Activated CD4-positive, alpha-beta T cell treated with anti-CD3 and anti-CD28 coated beads, Interleukin-2, amount 10 ng/mL, durations not matched to agents 7 days and 5 days (primary cell): Measurements from ENCODE around the gene HOXA9. TPM values are rescaled to one million over a fixed set of nuclear protein-coding genes. Genes with fewer than 3 reads are reported as not detected.
A peak's percentile ranks its signal among the peaks of the same experiment; 100 is the strongest.

Experiments
- CTCF ChIA-PET: fragments of 350-600 bp; sonication (Branson Sonifier 250); formaldehyde crosslinking; loops from one replicate; lab custom pipeline; 2021; ENCODE audit warnings: antibody characterized with exemption; lab: Charles Lee
- POLR2A ChIA-PET: fragments of 350-600 bp; sonication (Branson Sonifier 250); formaldehyde crosslinking; loops from one replicate; lab custom pipeline; 2021; ENCODE audit warnings: antibody characterized with exemption; lab: Charles Lee
- DNase-seq: peaks from one replicate; pipeline ENCODE4 v3.0.0-alpha.2; 2020
- H3K27ac Mint-ChIP-seq: one replicate; pipeline ENCODE4 v1.8.0; 2021; ENCODE audit warnings: mild to moderate bottlenecking, moderate library complexity, mixed read lengths
- H3K27me3 Mint-ChIP-seq: one replicate; pipeline ENCODE4 v1.8.0; 2021; ENCODE audit warnings: mixed read lengths
- H3K36me3 Mint-ChIP-seq: one replicate; pipeline ENCODE4 v1.8.0; 2021; ENCODE audit warnings: low read depth, mixed read lengths
- H3K4me1 Mint-ChIP-seq: one replicate; pipeline ENCODE4 v1.8.0; 2021; ENCODE audit warnings: mixed read lengths
- H3K4me3 Mint-ChIP-seq: one replicate; pipeline ENCODE4 v1.8.0; 2021; ENCODE audit warnings: mild to moderate bottlenecking, moderate library complexity, mixed read lengths
- H3K9me3 Mint-ChIP-seq: one replicate; pipeline ENCODE4 v1.8.0; 2021; ENCODE audit warnings: mixed read lengths
- total RNA-seq, 2 experiments: library from RNA; stranded (reverse); gene quantifications; one replicate each; pipeline ENCODE4 v1.2.3, GENCODE V29; 2021

Gene HOXA9
- total RNA-seq, 2 experiments from 2014 or later: not detected

DNA sequence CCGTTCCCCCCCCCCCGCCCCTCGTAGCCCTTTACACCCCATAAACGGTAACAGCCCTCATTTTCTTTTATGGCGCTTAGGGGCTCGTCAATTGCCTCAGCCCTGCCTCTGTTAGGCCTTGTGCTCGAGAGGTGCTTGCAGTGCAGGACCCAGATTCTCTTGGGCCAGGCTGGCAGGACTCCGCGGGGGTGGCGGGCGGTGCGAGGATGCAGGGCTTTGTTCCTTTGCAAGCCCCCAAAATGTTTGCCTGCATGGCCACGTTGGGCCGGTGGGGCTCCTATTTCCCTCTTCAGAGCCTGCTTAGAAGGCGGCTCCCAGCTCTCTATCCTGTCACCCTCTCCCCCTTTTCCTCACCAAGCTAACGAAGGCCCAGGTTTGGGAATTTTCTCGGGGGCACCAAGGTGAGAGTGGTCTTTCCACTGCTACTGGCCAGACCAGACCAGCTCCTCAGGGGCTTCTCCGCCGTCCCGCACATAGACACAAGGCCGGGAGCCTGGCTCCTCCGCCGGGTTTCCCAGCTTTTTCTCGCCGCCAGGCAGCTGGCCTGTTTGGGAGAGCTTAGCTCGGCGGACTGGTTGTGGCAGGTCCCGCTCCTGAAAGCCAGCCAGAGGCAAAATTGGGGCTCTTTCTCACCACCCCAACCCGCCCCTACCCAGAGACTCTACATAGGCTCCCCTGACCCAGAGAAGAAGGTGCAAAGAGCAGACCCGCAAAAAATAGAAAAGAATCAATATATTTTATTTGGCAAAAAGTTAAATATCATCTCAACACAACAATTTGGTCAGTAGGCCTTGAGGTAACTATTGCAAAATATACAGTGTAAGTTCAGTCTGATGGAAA, 3.4 kb downstream of the HOXA9 start:
- CTCF ChIA-PET: interaction anchor here (1.0 to 2.0 kb wide), 11 partner anchors 10 to 1307 kb away, joined by 3 to 11 read pairs (median 4); partner anchors contain the start of genes HOXA13 and HOXA3
- Mint-ChIP-seq H3K27me3 (peaks cover 82% of the 10 kb centered on the region), H3K36me3 (peaks cover 2% of the 10 kb centered on the region), H3K4me3 (no peak overlapping the region), H3K4me1 (peaks cover 12% of the 10 kb centered on the region), H3K27ac (no peak overlapping the region), H3K9me3 (no peaks in the 10 kb centered on the region)
- POLR2A ChIA-PET: no interaction called here
- no peak for DNase-seq

DNA sequence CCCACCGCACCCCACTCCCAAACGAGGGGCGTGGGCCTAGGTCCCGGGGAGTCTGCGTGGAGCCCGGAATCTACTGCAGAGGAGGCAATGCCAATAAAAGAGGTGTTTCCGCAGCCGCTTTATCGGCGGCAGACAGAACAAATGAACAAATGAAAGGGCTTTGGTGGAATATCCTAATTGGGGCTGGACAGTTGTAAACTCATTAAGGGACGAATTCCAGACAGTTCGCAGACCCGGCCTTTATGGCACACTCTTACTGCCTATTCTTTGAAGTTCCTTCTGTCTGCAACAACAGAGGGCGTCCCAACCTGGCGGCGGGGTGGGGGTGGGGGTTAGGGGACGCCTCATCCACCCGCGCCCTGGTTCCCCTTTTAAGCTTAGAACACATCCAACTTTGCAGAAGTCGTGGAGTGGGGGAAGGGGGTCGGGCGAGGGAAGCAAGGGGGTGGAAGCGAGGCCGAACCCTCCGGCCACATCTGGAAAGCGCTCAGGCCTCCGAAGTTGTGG, 4.1 kb downstream of the HOXA9 start:
- peaks cover 2% of the 10 kb centered on the region for H3K36me3 Mint-ChIP-seq
- peaks cover 12% of the 10 kb centered on the region for H3K4me1 Mint-ChIP-seq
- DNase-seq: no peak
- H3K27me3 Mint-ChIP-seq: peaks cover 82% of the 10 kb centered on the region
- no peak overlapping the region for H3K27ac Mint-ChIP-seq
- no peaks in the 10 kb centered on the region for H3K9me3 Mint-ChIP-seq
- POLR2A ChIA-PET: no interaction called here
- peak overlapping the region; percentile 51 for H3K4me3 Mint-ChIP-seq
- CTCF ChIA-PET: interaction anchor here (0.6 to 2.0 kb wide), 32 partner anchors 10 to 1306 kb away, joined by 3 to 15 read pairs (median 4); partner anchors contain the start of genes HOXA1, HOXA13 and HOXA3

DNA sequence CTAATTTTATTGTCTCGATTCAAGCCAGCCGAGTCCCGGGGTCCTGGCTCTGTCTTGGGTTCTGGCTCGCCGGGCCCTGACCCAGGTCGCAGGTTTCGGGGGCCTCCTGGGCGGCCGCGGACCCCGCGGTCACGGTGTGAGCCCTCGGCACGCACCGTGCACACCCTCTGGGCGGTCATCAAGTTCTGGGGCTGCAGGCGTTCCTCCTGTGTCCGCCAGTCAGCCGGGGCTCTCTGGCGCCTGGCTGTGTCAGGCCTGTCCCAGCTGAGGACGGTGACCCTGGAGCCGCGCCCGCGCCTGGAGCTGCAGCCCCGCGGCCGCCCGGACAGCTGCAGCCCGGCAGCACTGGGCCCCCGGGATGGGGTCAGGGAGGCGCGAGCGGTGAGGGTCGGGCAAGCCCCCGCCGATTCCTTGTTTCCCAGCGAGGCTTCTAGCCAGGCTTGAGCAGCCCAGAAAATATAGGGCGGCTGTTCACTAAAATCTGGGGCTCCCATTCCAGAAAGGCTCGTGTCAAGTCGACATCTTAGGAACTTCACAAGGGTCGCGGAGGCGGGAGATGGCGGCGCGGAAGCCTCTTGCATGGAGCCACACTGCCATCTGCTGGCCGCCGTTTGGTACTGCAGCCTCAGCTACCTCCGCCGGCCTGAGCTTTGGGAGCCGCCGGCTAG, 4.7 kb downstream of the HOXA9 start:
- peaks cover 82% of the 10 kb centered on the region for H3K27me3 Mint-ChIP-seq
- POLR2A ChIA-PET: no interaction called here
- peak overlapping the region; percentile 58 for H3K4me3 Mint-ChIP-seq
- H3K9me3 Mint-ChIP-seq: no peaks in the 10 kb centered on the region
- CTCF ChIA-PET: interaction anchor here (0.6 to 2.0 kb wide), 33 partner anchors 9 to 1306 kb away, joined by 3 to 15 read pairs (median 4); partner anchors contain the start of genes HOXA1, HOXA13 and HOXA3
- H3K36me3 Mint-ChIP-seq: peaks cover 2% of the 10 kb centered on the region
- H3K27ac Mint-ChIP-seq: no peak overlapping the region
- peaks cover 9% of the 10 kb centered on the region for H3K4me1 Mint-ChIP-seq
- DNase-seq: peak; percentile 76

DNA sequence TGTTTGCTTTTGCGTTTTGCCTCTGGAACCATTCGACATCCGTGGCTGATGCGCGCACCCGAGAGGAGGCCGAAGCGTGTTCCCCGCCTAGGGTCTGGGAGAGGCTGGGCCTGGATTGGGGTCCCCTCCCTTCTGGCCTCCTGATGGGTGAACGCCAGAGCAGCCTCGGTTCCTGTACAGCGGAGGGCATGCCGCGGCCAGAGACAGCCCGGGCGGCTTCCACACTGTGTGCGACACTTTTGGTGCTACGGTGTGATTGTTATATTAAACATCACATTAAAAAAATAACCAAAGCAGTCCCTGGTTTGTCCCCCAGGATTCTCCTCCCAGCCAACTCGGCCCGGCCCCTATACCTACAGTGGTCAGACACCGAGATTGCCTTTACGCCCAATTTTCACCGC, 5.2 kb downstream of the HOXA9 start:
- H3K36me3 Mint-ChIP-seq: peaks cover 3% of the 10 kb centered on the region
- H3K4me3 Mint-ChIP-seq: peak overlapping the region; percentile 58
- CTCF ChIA-PET: interaction anchor here (0.7 to 1.9 kb wide), 14 partner anchors 8 to 478 kb away, joined by 3 to 15 read pairs (median 4); partner anchors contain the start of genes EVX1, HOXA1, HOXA13 and HOXA3
- H3K4me1 Mint-ChIP-seq: peaks cover 7% of the 10 kb centered on the region
- no peak for DNase-seq
- H3K27me3 Mint-ChIP-seq: peaks cover 84% of the 10 kb centered on the region
- POLR2A ChIA-PET: no interaction called here
- H3K9me3 Mint-ChIP-seq: no peaks in the 10 kb centered on the region
- H3K27ac Mint-ChIP-seq: no peak overlapping the region

DNA sequence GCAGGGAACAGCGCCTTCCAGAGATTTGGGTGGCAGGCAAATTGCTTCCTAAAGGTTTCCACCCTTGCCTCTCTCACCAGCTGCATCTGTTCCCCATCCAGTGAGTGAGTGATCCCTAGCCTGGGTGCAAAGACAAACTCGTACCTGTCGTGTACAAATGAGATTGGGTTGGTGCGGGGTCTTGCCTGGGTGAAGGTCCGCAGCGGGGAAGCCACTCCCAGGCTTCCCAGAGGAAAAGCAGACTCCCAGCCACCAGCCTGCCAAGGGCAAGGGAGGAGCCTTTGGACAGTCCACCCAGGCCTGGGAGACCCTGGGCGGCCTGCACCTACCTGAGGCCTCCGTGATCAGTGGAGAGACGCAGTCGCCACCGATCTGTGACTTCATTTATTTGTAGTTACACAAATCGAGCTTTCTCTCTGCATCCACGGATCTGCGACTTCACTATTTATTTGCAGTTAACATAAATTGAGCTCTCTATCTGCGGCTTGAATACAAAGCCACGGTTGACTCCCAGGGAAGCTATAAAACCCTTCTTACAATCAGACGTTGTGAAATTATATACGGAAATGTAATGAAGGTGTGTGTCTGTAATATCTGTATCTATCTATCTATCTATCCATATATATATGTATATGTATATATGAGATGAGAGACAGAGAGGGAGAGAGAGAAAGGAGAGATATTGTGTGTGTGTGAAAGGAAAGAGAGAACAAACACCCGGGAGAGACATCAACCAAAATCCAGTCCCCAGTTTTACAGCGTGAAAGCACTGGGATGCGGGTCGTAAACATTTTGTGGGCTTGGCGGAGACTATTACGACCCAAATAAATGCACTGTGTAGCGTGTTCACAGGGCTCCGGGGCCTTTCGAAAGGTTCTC, 5.8 kb downstream of the HOXA9 start:
- ChIA-PET CTCF (interaction anchor here (0.6 to 1.4 kb wide), 5 partner anchors 20 to 1278 kb away, joined by 3 to 5 read pairs (median 3); partner anchors contain the start of gene EVX1), POLR2A (no interaction called here)
- H3K27me3 Mint-ChIP-seq: peaks cover 86% of the 10 kb centered on the region
- H3K4me1 Mint-ChIP-seq: peaks cover 11% of the 10 kb centered on the region
- no peak overlapping the region for H3K27ac Mint-ChIP-seq
- H3K9me3 Mint-ChIP-seq: no peaks in the 10 kb centered on the region
- DNase-seq: no peak
- H3K36me3 Mint-ChIP-seq: peaks cover 3% of the 10 kb centered on the region
- H3K4me3 Mint-ChIP-seq: peak overlapping the region; percentile 41

DNA sequence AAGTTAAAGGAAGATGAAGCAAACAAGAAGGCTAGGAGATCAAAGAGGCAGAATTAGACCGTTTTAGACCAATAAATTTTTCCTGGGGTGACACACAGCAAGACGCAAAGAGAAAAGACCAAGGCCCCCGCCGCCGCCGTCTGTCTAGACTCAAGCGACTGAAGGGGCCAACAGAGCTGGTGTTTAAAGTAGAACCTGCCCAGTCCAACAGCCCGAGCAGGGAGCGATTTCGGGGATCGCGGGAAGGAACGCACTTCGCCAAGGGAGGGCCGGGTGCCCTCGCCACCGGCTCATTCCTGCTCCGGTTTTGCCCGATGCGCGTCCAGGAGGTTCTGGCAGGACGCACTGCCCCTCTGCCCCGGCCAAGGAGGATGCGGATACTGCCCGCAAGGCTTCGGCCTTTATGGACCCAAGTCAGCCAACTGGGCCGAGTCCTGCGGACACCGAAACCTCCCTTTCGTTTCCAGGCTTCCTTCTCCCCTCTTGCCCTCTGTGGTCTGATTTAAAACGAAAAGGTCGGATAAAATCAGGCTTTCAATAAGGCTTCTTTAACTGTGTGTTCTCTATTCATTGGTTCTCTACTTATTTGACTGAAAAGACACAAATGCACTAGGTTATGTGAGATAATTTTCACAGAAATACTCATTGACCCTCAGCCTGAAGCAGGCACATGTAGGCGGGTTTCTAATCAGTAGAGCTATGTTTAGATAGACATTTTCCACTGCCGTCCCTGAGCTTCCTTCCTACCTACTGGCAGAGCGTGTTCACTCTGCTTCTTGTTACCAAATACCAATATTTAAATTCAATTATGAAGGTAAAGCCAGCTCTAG, 6.7 kb downstream of the HOXA9 start:
- H3K4me3 Mint-ChIP-seq: no peak overlapping the region

DNA sequence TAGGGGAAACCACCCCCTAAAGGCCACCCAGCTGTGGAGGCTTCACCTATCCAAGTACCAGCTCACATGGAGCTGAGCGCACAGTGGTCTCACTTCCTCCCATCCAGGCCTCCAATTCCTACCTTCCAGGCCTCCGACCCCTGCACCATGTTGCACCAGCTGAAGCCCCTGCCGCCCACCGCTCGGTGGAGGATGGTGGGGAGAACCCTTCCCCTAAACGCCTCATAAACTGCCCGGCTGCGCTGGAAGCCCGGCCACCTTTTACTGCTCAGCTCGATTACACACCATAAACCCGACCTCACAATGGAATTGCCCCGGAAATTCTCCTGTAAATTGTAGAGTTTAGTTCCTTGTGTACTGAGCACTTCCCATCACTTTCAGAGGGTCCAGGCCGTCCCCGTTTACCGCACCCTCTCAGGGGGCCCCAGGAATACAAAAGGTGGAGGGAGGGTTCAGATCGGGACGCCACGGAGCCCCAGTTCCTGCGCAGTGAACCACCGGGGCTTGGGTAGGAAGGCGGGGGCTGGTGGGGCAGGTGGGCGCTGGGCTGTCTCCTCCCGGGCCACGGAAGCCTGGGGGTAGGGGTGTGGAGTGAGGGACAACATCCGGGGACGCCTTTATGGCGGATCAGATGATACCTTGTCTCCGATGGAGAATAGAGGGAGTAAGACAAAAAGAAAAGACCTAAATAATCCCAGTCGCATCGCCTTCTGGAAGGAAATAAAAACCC, 7.5 kb downstream of the HOXA9 start:
- no peak overlapping the region for H3K4me3 Mint-ChIP-seq
- DNase-seq: no peak
- H3K36me3 Mint-ChIP-seq: peaks cover 3% of the 10 kb centered on the region
- peaks cover 11% of the 10 kb centered on the region for H3K4me1 Mint-ChIP-seq
- ChIA-PET POLR2A (no interaction called here), CTCF (interaction anchor here (0.9 to 1.4 kb wide), 4 partner anchors 9 to 96 kb away, joined by 3 to 6 read pairs (median 3); no protein-coding TSS in a partner anchor)
- no peaks in the 10 kb centered on the region for H3K9me3 Mint-ChIP-seq
- peak overlapping the region; percentile 75 for H3K27ac Mint-ChIP-seq
- peaks cover 87% of the 10 kb centered on the region for H3K27me3 Mint-ChIP-seq

More for the DNA sequence above, 6.7 kb downstream of the HOXA9 start:
- CTCF ChIA-PET: interaction anchor here (1.1 to 1.4 kb wide), 3 partner anchors 52 to 84 kb away, joined by 3 to 5 read pairs (median 4); partner anchors contain the start of gene EVX1
- Mint-ChIP-seq H3K27ac (peak overlapping the region; percentile 19), H3K9me3 (no peaks in the 10 kb centered on the region), H3K4me1 (peaks cover 11% of the 10 kb centered on the region), H3K36me3 (peaks cover 3% of the 10 kb centered on the region), H3K27me3 (peaks cover 86% of the 10 kb centered on the region)
- no peak for DNase-seq
- POLR2A ChIA-PET: no interaction called here

DNA sequence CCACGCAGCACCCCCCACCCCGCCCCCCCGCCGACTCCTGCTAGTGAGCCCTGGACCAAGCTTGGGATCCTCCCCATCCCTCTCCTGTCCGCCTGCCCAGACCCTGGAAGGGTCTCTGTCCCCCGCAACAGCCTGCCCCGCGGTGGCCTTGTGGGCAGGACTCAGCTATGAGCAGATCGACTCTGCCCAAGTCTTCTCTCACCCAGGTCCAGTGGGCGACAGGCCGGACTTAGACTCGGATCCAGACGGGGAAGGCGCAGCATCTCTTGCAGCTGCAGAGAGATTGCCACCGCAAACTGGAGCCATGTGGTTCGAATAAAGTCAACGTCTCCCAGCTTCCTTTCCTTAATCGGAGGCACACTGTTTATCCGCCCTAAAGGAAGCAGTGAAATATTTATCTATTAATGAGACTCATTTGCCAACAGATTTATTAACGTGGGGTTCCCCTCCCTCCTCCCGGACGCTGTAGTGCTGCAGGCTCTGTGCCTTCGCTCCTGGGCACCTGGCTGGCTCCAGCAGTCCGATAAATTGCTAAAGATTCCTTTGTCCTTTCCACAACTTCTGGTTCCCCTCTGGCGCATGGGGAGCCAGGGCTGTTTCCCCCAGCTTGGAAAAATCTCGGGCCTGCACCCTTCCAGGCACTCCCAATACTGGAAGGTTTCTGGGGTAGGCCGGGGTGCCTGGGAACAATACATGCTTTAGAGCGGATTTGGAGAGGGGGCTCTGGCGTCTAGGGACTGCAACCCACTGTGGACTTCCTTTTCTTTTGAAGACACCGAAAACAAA, 8.2 kb downstream of the HOXA9 start:
- POLR2A ChIA-PET: no interaction called here
- no peak for DNase-seq
- no peaks in the 10 kb centered on the region for H3K9me3 Mint-ChIP-seq
- peak overlapping the region; percentile 75 for H3K27ac Mint-ChIP-seq
- peaks cover 85% of the 10 kb centered on the region for H3K27me3 Mint-ChIP-seq
- H3K4me1 Mint-ChIP-seq: peaks cover 11% of the 10 kb centered on the region
- H3K4me3 Mint-ChIP-seq: peak overlapping the region; percentile 50
- CTCF ChIA-PET: interaction anchor here (0.8 to 1.4 kb wide), 5 partner anchors 9 to 97 kb away, joined by 3 to 6 read pairs (median 3); no protein-coding TSS in a partner anchor
- H3K36me3 Mint-ChIP-seq: peaks cover 3% of the 10 kb centered on the region

DNA sequence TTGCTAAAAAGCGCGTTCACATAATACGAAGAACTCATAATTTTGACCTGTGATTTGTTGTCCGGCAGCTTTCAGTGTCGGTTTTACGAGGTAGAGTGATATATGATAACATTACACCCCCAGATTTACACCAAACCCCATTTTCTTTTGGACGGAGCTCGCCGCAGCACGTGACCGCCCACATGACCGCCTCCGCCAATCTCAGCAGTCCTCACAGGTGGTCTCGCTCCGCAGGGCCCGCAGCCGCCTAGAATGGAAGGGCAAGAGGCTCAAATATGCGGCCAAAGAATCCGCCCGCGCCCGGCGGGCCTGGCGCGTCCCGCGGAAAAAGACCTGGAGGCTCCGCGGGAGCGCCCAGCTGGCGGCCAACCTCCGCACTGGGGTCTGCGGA, 8.8 kb downstream of the HOXA9 start, which contains the start of gene HOXA7:
HOXA7 (minus strand) TSS at position 168 of the 391 bp plus-strand sequence; CDS start at position 38, 130 bp downstream.
- no peaks in the 10 kb centered on the region for H3K9me3 Mint-ChIP-seq
- peaks cover 3% of the 10 kb centered on the region for H3K36me3 Mint-ChIP-seq
- H3K4me3 Mint-ChIP-seq: peak within 1 kb of the TSS; percentile 50
- peaks cover 17% of the 10 kb centered on the region for H3K4me1 Mint-ChIP-seq
- ChIA-PET CTCF (interaction anchor here (0.8 to 1.4 kb wide), 2 partner anchors 12 to 34 kb away, joined by 3 to 6 read pairs; no protein-coding TSS in a partner anchor), POLR2A (no interaction called here)
- H3K27me3 Mint-ChIP-seq: peaks cover 86% of the 10 kb centered on the region
- DNase-seq: no peak
- peak within 1 kb of the TSS; percentile 82 for H3K27ac Mint-ChIP-seq
